PC-9 (cell line): Measurements from ENCODE around the gene CA12.

Source experiments
- EZH2 ChIP-seq: fragments of 200-600 bp; sonication (generic); IDR thresholded peaks from 2 replicates; pipeline ENCODE4 v1.8.0; 2017; ENCODE audit warnings: antibody characterized with exemption, low read depth
- TF ChIP-seq, protein P1 (sequence below): fragments of 200-600 bp; sonication (generic); conservative IDR thresholded peaks from 2 replicates; pipeline ENCODE4 v1.6.1; 2017; ENCODE audit warnings: mixed run types, antibody characterized with exemption, mild to moderate bottlenecking, moderate library complexity

DNA sequence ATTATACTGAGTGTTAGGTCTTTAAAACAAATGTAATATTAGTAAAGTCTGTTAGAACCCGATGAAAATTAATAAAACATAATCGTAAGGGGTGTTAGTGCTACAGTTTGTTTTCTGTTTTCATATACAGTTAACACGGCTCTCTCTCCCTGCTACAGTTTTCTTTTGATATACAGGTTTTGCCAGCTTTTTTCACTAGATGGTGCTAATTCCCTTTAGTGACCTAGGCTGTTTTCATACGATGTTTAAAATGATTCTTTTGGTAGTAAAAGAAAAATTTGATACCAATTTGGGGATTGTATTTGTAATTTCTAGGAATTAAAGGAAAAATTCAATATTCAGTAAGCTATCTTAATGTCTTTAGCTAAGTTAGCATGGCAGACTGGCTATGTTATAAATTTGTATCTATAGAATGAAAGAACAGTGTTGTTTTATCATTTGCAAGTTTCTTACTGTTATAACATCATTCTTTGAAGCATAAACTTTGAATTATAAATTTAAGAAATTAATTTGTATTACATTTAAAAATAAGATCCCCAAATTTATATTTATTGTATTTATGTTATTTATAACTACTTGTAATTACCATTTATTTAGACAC lies 92.8 kb downstream of the CA12 start:
- no peak for TF ChIP-seq EZH2
- TF ChIP-seq, protein P1, sequence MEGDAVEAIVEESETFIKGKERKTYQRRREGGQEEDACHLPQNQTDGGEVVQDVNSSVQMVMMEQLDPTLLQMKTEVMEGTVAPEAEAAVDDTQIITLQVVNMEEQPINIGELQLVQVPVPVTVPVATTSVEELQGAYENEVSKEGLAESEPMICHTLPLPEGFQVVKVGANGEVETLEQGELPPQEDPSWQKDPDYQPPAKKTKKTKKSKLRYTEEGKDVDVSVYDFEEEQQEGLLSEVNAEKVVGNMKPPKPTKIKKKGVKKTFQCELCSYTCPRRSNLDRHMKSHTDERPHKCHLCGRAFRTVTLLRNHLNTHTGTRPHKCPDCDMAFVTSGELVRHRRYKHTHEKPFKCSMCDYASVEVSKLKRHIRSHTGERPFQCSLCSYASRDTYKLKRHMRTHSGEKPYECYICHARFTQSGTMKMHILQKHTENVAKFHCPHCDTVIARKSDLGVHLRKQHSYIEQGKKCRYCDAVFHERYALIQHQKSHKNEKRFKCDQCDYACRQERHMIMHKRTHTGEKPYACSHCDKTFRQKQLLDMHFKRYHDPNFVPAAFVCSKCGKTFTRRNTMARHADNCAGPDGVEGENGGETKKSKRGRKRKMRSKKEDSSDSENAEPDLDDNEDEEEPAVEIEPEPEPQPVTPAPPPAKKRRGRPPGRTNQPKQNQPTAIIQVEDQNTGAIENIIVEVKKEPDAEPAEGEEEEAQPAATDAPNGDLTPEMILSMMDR: peak; percentile 75
